Adrenal gland (tissue), 12 donors: ENCODE measurements around the gene LUC7L3. TPM values are rescaled to one million over a fixed set of nuclear protein-coding genes. Genes with fewer than 3 reads are reported as not detected.

Source experiments
- DNase-seq, 7 donors: peaks; one replicate each; pipeline ENCODE4 v3.0.0-alpha.2; 2019 to 2020
- H3K27ac ChIP-seq, 5 donors: fragments of 200-600 bp; sonication (generic) in 4 of 5; 1 replicate in 3 of 5; 2 replicates in 2 of 5; pipeline versions ENCODE4 v1.5.1 to v1.8.0; 2016 to 2020; ENCODE audit warnings: mild to moderate bottlenecking in 1 of 5
- H3K27me3 ChIP-seq: fragments of 200-600 bp; 2 replicates; pipeline ENCODE4 v1.8.0; 2021
- H3K36me3 ChIP-seq, 2 donors: fragments of 200-600 bp; replicated peaks in 1 of 2; 1 replicate in 1 of 2; 2 replicates in 1 of 2; pipeline versions ENCODE4 v1.5.1 to v1.8.0; 2018 to 2022
- H3K4me1 ChIP-seq, 2 donors: fragments of 200-600 bp; replicated peaks in 1 of 2; 1 replicate in 1 of 2; 2 replicates in 1 of 2; pipeline versions ENCODE4 v1.5.1 to v1.8.0; 2018 to 2021
- H3K4me3 ChIP-seq, 4 donors: fragments of 200-600 bp; sonication (generic) in 3 of 4; one replicate each; pipeline ENCODE4 v1.5.1; 2016 to 2018
- H3K9me3 ChIP-seq, 3 donors: fragments of 200-600 bp; sonication (generic) in 1 of 3; replicated peaks in 1 of 3; 1 replicate in 2 of 3; 2 replicates in 1 of 3; pipeline versions ENCODE4 v1.5.1 to v1.8.0; 2016 to 2021
- POLR2A ChIP-seq, 2 donors: fragments of 450-650 bp; IDR thresholded peaks; one replicate each; pipeline ENCODE4 v1.6.1; 2017; ENCODE audit warnings: antibody characterized with exemption in 2 of 2, mild to moderate bottlenecking in 2 of 2, moderate library complexity in 1 of 2
- WGBS, 4 donors: extraction: QIAGEN DNeasy Blood & Tissue Kit in 2 of 4; methylation state at CpG; one replicate each; pipeline versions ENCODE4 v1.1.5 to v1.1.7; 2013 to 2017; 5-methylcytosine and 5-hydroxymethylcytosine counted together
- intact Hi-C, 2 donors: fragments of 100-400 bp; cut with DNase I; formaldehyde crosslinking; loops; one replicate each; pipeline versions ENCODE4 v1.14.1 to v1.15.0; 2022 to 2023
- polyA plus RNA-seq, 3 donors: library from polyadenylated mRNA; stranded (reverse); fragments of 200-250 nt in 2 of 3; fragments of 350-450 nt in 1 of 3; fragmentation: Illumina TruSeq in 1 of 3; extraction: RNeasy Lipid Tissue Mini Kit (QIAGEN cat#74804) in 1 of 3; gene quantifications; one replicate each; pipeline ENCODE4 v1.2.3, GENCODE V29; 2013 to 2014
- total RNA-seq, 9 donors: library from RNA; depleted of rRNA in 4 of 9; stranded (reverse); fragments of >200 nt in 4 of 9; fragments of 120-200 nt in 1 of 9; fragmentation: NEBNext Ultra II Directional in 1 of 9; extraction: Animal tissue kit (Norgen Biotek cat#: 25700) in 1 of 9; gene quantifications; one replicate each; pipeline versions ENCODE4 v1.1.0 to v1.2.4, GENCODE V29; 2013 to 2023
- TF ChIP-seq, protein P1 (sequence below), 6 experiments: fragments of 450-650 bp in 4 of 6; fragments of 200-600 bp in 2 of 6; sonication (generic) in 1 of 6; IDR thresholded peaks; 1 replicate in 5 of 6; 2 replicates in 1 of 6; pipeline versions ENCODE4 v1.5.1 to v1.8.0; 2016 to 2021; ENCODE audit warnings: antibody characterized with exemption in 6 of 6, mild to moderate bottlenecking in 2 of 6, moderate library complexity in 1 of 6
- donor health status: healthy with polysubstance abuse.
- donor health status: Bipolar disorder and iron deficiency.
- donor health status: DM: yes; HTN: yes; CAD: no.
- donor health status: DM: no; HTN: no; CAD: no.
- donor health status: DM: no; HTN: no; CAD: no.
- donor health status: DM: yes; HTN: yes; CAD: no.

LUC7L3 gene
- total and polyA plus RNA-seq, 12 donors, result 16.1 to 248 (median 89.2) TPM

DNA sequence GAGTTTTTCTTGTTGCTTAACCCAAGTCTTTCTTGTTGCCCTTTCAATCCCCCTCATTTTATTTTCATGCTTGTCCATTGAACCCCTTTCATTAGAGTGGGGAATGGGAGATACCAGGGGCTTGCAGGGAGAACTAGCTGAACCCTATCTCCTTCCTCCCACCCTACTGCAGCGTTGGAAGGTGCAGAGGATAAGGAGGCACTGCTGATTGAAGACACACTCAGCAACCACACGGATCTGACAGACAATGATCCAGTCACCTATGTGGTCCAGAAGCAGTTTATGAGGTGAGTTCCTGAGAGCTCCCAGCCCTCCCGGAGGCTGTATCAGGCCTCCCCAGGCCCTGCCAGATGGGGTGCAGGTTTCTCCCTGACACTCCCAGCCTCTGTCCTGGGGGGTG is 44.2 kb upstream of the LUC7L3 start:
- Histone ChIP-seq H3K36me3 (peaks cover 0 to 3% of the 10 kb centered on the region in 2 donors), H3K27me3 (no peaks in the 10 kb centered on the region), H3K4me1 (peaks cover 4 to 11% of the 10 kb centered on the region in 2 donors), H3K27ac (no peak overlapping the region), H3K4me3 (no peak overlapping the region), H3K9me3 (no peaks in the 10 kb centered on the region)
- TF ChIP-seq, protein P1, sequence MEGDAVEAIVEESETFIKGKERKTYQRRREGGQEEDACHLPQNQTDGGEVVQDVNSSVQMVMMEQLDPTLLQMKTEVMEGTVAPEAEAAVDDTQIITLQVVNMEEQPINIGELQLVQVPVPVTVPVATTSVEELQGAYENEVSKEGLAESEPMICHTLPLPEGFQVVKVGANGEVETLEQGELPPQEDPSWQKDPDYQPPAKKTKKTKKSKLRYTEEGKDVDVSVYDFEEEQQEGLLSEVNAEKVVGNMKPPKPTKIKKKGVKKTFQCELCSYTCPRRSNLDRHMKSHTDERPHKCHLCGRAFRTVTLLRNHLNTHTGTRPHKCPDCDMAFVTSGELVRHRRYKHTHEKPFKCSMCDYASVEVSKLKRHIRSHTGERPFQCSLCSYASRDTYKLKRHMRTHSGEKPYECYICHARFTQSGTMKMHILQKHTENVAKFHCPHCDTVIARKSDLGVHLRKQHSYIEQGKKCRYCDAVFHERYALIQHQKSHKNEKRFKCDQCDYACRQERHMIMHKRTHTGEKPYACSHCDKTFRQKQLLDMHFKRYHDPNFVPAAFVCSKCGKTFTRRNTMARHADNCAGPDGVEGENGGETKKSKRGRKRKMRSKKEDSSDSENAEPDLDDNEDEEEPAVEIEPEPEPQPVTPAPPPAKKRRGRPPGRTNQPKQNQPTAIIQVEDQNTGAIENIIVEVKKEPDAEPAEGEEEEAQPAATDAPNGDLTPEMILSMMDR (IDR thresholded peaks at IDR 0.05), result no peak
- TF ChIP-seq POLR2A (IDR thresholded peaks at IDR 0.05), result no peak
- intact Hi-C loops, result loop anchor here in 1 of 2 donors (5.0 kb wide), 1 partner anchor 43 kb away; the partner anchor contains the start of gene ABCC3
- WGBS, 4 donors, result 58 to 93% (median 84%) methylated on average over 2 to 3 of the region's 3 CpGs
- peak in 1 of 7 donors; percentile 8 for DNase-seq

DNA sequence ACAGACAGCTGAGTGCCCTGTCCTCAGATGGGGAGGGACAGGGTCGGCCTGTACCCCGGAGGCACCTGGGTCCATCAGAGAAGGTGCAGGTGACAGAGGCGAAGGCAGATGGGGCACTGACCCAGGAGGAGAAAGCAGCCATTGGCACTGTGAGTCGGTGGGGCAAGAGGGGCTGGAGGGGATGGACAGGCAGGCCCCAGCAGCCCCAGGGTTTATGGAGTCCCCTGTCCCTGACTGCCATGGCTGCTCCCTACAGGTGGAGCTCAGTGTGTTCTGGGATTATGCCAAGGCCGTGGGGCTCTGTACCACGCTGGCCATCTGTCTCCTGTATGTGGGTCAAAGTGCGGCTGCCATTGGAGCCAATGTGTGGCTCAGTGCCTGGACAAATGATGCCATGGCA is 43.8 kb upstream of the LUC7L3 start:
- DNase-seq, result peak in 2 of 7 donors; percentile 5 to 41
- Histone ChIP-seq H3K27me3 (no peaks in the 10 kb centered on the region), H3K36me3 (peaks cover 0 to 3% of the 10 kb centered on the region in 2 donors), H3K27ac (no peak overlapping the region), H3K4me3 (no peak overlapping the region), H3K9me3 (no peaks in the 10 kb centered on the region), H3K4me1 (peaks cover 4 to 9% of the 10 kb centered on the region in 2 donors)
- intact Hi-C loops, result loop anchor here in 1 of 2 donors (5.0 kb wide), 1 partner anchor 43 kb away; the partner anchor contains the start of gene ABCC3
- TF ChIP-seq, protein P1 (IDR thresholded peaks at IDR 0.05), result no peak
- no peak for TF ChIP-seq POLR2A (IDR thresholded peaks at IDR 0.05)
- 61 to 88% (median 79%) methylated on average over 4 to 7 of the region's 7 CpGs for WGBS, 4 donors

DNA sequence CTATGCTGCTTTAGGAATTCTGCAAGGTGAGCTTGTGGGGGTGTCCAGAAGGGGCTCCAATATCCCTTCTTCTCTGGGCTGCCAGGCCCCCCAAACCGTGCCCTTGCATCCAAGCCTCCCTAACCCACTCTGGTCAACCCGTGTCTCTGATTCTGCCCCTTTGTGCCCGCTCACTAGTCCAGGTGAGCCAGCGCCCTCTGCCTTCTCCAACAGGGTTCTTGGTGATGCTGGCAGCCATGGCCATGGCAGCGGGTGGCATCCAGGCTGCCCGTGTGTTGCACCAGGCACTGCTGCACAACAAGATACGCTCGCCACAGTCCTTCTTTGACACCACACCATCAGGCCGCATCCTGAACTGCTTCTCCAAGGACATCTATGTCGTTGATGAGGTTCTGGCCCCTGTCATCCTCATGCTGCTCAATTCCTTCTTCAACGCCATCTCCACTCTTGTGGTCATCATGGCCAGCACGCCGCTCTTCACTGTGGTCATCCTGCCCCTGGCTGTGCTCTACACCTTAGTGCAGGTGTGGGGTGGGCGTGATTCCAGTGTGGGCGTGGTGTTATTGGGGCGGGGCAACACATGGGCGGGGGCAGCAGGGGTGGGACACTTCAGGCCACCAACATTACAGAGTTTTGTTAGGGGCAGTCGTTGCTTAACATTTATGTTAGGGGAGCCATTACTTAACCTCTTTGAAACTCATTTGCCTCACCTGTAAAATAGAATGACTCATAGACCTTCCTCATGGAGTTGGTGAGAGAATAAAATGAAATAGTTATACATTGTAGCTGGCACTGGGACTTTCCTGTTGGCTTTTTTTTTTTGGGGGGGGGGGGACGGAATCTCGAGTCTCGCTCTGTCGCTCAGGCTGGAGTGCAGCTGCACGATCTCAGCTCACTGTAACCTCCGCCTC is 43.1 kb upstream of the LUC7L3 start:
- peaks cover 0 to 3% of the 10 kb centered on the region in 2 donors for H3K36me3 ChIP-seq
- H3K27me3 ChIP-seq, result no peaks in the 10 kb centered on the region
- no peak overlapping the region for H3K4me3 ChIP-seq
- intact Hi-C loops, result loop anchor here in 1 of 2 donors (5.0 kb wide), 1 partner anchor 44 kb away; the partner anchor contains the start of gene ABCC3
- peaks cover 7% of the 10 kb centered on the region in 2 donors for H3K4me1 ChIP-seq
- 87 to 94% (median 90%) methylated on average over 23 to 24 of the region's 24 CpGs for WGBS, 4 donors
- no peaks in the 10 kb centered on the region for H3K9me3 ChIP-seq
- TF ChIP-seq, protein P1 (IDR thresholded peaks at IDR 0.05), result no peak
- TF ChIP-seq POLR2A (IDR thresholded peaks at IDR 0.05), result no peak
- no peak overlapping the region for H3K27ac ChIP-seq
- peak in 3 of 7 donors; percentile 13 to 25 (median 17) for DNase-seq

DNA sequence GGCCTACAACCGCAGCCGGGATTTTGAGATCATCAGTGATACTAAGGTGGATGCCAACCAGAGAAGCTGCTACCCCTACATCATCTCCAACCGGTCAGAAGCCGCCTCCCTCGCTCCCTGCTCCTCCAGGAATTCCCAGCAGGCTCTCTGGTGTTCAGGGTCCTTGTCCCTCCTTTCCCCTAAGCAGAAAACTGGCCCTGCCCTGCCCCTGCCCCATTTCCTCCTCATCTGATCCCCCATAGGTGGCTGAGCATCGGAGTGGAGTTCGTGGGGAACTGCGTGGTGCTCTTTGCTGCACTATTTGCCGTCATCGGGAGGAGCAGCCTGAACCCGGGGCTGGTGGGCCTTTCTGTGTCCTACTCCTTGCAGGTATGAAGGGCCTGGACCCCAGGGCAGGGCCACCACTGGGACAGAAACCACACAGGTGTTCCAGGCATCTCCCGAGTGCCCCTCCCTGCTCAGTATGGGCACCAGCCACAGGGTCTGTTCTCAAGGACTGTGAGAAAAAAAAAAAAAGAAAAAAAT is 41.5 kb upstream of the LUC7L3 start:
- intact Hi-C loops, result loop anchor here in 1 of 2 donors (5.0 kb wide), 1 partner anchor 46 kb away; the partner anchor contains the start of gene ABCC3
- DNase-seq, result peak in 2 of 7 donors; percentile 13 to 15
- no peak overlapping the region for H3K4me3 ChIP-seq

More for the DNA sequence above, 41.5 kb upstream of the LUC7L3 start:
- Histone ChIP-seq H3K27me3 (no peaks in the 10 kb centered on the region), H3K27ac (no peak overlapping the region), H3K4me1 (peaks cover 12 to 21% of the 10 kb centered on the region in 2 donors), H3K36me3 (peaks cover 0 to 3% of the 10 kb centered on the region in 2 donors), H3K9me3 (no peaks in the 10 kb centered on the region)
- WGBS, 4 donors, result 90 to 93% (median 92%) methylated on average over 12 of the region's 12 CpGs
- TF ChIP-seq, protein P1 (IDR thresholded peaks at IDR 0.05), result no peak
- no peak for TF ChIP-seq POLR2A (IDR thresholded peaks at IDR 0.05)
